ENCODE results near the gene DHRS3.

DHRS3 gene

DNA sequence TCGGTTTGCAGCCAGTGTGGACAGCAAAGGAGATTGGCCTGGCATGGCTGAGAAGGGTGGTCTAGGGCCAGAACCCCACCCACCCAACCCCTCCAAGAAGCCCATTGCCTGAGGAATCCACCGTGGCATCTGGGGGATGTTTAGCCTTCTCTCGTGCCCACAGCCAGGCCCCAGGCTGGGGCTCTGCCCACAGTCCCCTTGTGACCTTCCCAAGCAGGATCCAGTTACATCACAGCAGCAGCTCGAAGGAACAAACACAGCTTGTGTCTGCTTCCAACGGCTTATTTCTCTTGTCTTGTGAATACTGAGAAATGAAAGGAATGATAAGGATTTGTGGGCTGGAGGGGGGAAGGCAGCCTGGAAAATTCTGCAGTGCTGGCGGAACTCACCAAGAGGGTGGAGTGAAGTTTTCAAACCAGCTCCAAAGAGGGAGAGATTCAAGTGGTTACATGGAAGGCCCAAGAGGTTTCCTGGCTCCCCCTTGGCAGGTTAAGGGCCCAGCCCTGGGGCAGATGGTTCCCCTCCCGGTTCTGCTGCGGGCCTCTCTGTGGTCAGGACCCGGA lies 61.6 kb downstream of the DHRS3 start:
- no peak overlapping the region for H3K27ac Mint-ChIP-seq
- H3K36me3 Mint-ChIP-seq (ENCODE audit: low read depth) = no peaks in the 10 kb centered on the region
- H3K9me3 Mint-ChIP-seq = no peaks in the 10 kb centered on the region
- H3K27me3 Mint-ChIP-seq (ENCODE audit: low read depth) = no peaks in the 10 kb centered on the region
- no peak overlapping the region for H3K4me3 Mint-ChIP-seq
- no peaks in the 10 kb centered on the region for H3K4me1 Mint-ChIP-seq (ENCODE audit: low read depth)

DNA sequence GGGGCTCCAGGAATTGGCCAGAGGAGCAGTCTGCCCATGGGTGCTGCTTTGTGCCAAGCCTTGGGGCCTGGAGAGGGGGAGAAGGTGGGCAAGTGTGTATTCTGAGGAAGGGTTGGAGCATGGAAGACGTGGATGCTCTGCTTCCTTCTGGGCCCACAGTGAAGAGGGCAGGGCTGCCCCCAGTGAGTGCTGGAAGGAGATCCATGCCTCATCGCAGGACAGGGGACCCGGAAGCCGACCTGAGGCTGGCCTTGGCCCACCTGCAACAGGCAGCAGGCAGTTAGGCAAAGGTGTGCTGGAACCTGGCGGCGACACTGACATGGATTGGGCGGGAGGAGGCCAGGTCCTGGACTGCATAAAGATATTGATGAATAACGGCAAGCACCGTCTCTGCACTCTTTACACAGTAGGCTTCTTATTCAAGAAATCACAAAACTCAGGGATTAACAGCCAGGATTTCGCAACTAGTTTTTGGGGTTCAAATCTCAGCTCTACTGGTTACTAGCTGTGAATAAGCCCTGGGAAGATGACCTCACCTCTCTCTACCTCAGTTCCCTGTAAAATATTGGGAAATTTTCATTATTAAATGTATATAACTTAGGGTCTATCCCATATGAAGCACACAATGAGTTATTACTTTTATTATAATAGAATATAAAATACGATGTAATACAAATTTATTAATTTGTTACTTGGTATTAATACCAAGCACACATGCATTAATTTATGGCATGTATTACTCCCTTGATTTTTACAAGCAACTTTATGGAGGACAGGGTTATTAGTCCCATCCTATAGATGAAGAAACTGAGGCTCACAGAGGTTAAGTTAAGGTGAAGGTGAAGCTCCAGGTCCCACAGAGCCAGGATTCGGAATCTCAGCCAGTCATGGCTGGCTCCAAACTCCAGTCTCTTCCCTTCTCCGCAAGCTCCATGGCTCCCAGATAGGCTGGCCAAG lies 62.3 kb downstream of the DHRS3 start:
- Mint-ChIP-seq H3K27ac (no peak overlapping the region), H3K27me3 (ENCODE audit: low read depth) (no peaks in the 10 kb centered on the region), H3K4me1 (ENCODE audit: low read depth) (no peaks in the 10 kb centered on the region), H3K4me3 (no peak overlapping the region), H3K36me3 (ENCODE audit: low read depth) (no peaks in the 10 kb centered on the region), H3K9me3 (no peaks in the 10 kb centered on the region)

DNA sequence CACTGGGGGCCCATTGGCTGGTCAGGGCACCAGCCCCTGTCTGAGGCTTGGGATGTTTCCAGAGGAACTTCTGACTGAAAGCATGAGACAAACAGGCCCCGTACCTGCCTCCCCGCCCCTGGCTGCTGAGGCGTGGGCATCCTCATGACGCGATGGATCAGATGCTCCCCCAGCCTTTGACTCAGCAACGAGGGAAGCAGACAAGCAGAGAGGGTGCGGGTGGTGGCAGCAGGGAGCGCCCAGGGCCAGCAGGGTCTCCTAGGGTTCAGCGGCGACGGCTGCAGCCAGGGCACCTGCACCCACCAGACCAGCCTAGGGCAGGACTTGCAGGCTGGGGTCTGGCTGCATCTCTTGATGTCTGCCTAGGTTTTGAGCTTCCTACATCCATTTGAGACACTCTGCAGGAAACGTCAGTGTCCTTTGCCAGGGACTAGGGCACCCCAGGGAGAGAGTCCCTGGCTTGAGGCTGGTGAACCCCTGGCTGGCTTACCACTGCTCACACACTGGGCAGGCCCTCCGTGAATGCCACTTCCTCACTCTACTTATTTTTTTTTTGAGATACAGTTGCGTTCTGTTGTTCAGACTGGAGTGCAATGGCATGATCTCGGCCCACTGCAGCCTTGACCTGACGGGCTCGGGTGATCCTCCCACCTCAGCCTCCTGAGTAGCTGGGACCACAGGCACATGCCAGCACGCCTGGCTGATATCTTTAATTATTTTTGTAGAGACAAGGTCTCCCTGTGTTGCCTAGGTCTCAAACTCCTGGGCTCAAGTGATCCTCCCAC lies 63.3 kb downstream of the DHRS3 start:
- Mint-ChIP-seq H3K4me1 (ENCODE audit: low read depth) (no peaks in the 10 kb centered on the region), H3K27ac (no peak overlapping the region), H3K27me3 (ENCODE audit: low read depth) (no peaks in the 10 kb centered on the region), H3K4me3 (no peak overlapping the region), H3K9me3 (no peaks in the 10 kb centered on the region), H3K36me3 (ENCODE audit: low read depth) (no peaks in the 10 kb centered on the region)

GRCh38 chr1:12553963-12554362 lies 64.0 kb downstream of the DHRS3 start:
- H3K4me3 Mint-ChIP-seq = no peak overlapping the region
- no peaks in the 10 kb centered on the region for H3K27me3 Mint-ChIP-seq (ENCODE audit: low read depth)
- no peak overlapping the region for H3K27ac Mint-ChIP-seq
- no peaks in the 10 kb centered on the region for H3K4me1 Mint-ChIP-seq (ENCODE audit: low read depth)
- no peaks in the 10 kb centered on the region for H3K9me3 Mint-ChIP-seq
- no peaks in the 10 kb centered on the region for H3K36me3 Mint-ChIP-seq (ENCODE audit: low read depth)

- H3K36me3 Mint-ChIP-seq (ENCODE audit: low read depth) = no peaks in the 10 kb centered on the region
- H3K4me3 Mint-ChIP-seq = no peak overlapping the region
- H3K27me3 Mint-ChIP-seq (ENCODE audit: low read depth) = no peaks in the 10 kb centered on the region
- no peaks in the 10 kb centered on the region for H3K9me3 Mint-ChIP-seq
- H3K27ac Mint-ChIP-seq = no peak overlapping the region
- H3K4me1 Mint-ChIP-seq (ENCODE audit: low read depth) = no peaks in the 10 kb centered on the region
These were observed 64.8 kb downstream of the DHRS3 start for GRCh38 chr1:12552951-12553921.

DNA sequence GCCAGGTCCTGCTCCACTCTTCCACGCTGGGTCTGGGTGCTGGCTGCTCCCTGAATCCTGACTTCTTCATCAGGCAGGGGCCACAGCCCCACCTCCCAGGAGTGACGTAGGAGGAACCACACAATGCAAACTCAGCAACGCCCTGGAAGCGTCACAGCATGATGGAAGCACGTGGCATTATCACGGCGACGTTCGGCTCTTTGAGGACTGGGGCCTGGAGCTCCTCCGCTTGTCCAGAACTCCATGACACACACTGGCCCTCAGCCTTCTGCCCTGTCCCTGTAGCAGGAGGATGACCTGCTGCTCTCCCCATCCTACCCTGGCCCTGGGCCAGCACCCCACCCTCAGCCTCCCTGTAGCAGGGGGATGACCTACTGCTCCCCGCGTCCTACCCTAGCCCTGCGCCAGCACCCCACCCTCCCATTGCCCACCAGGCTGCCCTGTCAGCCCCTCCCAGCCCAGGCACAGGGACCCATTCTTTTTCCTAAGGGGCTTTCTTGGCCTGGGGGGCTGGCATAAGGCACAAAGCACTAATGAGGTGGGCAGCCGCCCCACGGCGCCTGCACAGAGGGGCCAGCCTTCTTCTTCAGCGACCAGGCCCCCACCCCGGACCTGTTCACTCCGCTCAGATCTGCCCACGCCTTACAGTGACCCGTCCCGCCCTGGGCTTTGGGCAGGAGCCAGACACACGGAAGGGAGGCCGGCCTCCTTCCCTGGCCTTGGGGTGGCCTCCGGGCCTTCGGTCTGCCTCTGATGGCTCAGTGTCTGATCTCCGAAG lies 65.7 kb downstream of the DHRS3 start:
- no peaks in the 10 kb centered on the region for H3K4me1 Mint-ChIP-seq (ENCODE audit: low read depth)
- H3K27me3 Mint-ChIP-seq (ENCODE audit: low read depth) = no peaks in the 10 kb centered on the region
- no peaks in the 10 kb centered on the region for H3K9me3 Mint-ChIP-seq
- H3K4me3 Mint-ChIP-seq = no peak overlapping the region
- H3K27ac Mint-ChIP-seq = no peak overlapping the region
- no peaks in the 10 kb centered on the region for H3K36me3 Mint-ChIP-seq (ENCODE audit: low read depth)

- no peaks in the 10 kb centered on the region for H3K4me1 Mint-ChIP-seq (ENCODE audit: low read depth)
- no peak overlapping the region for H3K27ac Mint-ChIP-seq
- H3K36me3 Mint-ChIP-seq (ENCODE audit: low read depth) = no peaks in the 10 kb centered on the region
- no peak overlapping the region for H3K4me3 Mint-ChIP-seq
- H3K27me3 Mint-ChIP-seq (ENCODE audit: low read depth) = no peaks in the 10 kb centered on the region
- no peaks in the 10 kb centered on the region for H3K9me3 Mint-ChIP-seq
These were observed 66.4 kb downstream of the DHRS3 start for GRCh38 chr1:12551584-12551983.

- H3K36me3 Mint-ChIP-seq (ENCODE audit: low read depth) = no peaks in the 10 kb centered on the region
- H3K4me1 Mint-ChIP-seq (ENCODE audit: low read depth) = peaks cover 1% of the 10 kb centered on the region
- no peak overlapping the region for H3K4me3 Mint-ChIP-seq
- no peak overlapping the region for H3K27ac Mint-ChIP-seq
- H3K27me3 Mint-ChIP-seq (ENCODE audit: low read depth) = no peaks in the 10 kb centered on the region
- H3K9me3 Mint-ChIP-seq = no peaks in the 10 kb centered on the region
These were observed 68.3 kb downstream of the DHRS3 start for GRCh38 chr1:12549460-12550349.

- peaks cover 1% of the 10 kb centered on the region for H3K4me1 Mint-ChIP-seq (ENCODE audit: low read depth)
These were observed 69.0 kb downstream of the DHRS3 start for GRCh38 chr1:12548973-12549459.

DNA sequence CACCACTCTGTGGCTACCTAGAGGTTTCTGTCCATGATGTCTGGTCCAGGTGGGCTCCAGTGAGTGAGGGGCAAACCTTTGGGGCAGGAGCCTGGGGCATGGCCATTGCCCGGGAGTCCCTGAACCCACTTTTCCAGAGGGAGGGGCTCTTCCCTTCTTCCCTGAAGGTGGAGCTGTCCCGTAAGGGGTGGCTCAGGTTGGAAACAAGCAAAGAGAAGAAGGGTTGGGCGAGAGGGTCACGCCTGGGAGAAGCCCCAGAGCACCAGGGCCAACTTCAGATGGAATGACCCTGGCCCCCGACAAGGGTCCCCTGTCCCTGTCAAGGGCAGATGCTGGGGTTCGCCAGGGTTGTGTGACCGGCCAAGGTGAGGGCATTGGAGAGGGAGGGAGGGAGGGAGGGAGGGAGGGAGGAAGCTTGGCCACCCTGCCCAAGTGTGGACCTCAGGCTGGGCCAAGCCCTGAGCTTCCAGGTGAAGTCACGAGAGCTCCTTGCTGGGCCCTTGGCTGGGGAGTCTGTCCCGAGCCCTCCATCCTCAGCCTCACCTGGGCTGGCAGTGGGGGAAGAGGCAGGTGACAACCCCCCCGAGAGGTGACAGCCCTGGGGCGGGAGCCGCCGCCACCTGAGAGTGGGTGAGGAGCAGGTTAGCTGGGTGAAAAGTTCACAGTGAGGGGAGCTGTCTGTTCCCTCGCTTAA lies 69.6 kb downstream of the DHRS3 start:
- no peak overlapping the region for H3K4me3 Mint-ChIP-seq
- H3K27ac Mint-ChIP-seq = no peak overlapping the region
- H3K9me3 Mint-ChIP-seq = no peaks in the 10 kb centered on the region
- H3K4me1 Mint-ChIP-seq (ENCODE audit: low read depth) = peaks cover 1% of the 10 kb centered on the region
- peaks cover 11% of the 10 kb centered on the region for H3K27me3 Mint-ChIP-seq (ENCODE audit: low read depth)
- H3K36me3 Mint-ChIP-seq (ENCODE audit: low read depth) = no peaks in the 10 kb centered on the region

More at GRCh38 chr1:12548973-12549459, 69.0 kb downstream of the DHRS3 start:
- H3K4me3 Mint-ChIP-seq = no peak overlapping the region
- no peak overlapping the region for H3K27ac Mint-ChIP-seq
- no peaks in the 10 kb centered on the region for H3K9me3 Mint-ChIP-seq
- H3K27me3 Mint-ChIP-seq (ENCODE audit: low read depth) = peaks cover 6% of the 10 kb centered on the region
- no peaks in the 10 kb centered on the region for H3K36me3 Mint-ChIP-seq (ENCODE audit: low read depth)

- Mint-ChIP-seq H3K36me3 (ENCODE audit: low read depth) (no peaks in the 10 kb centered on the region), H3K4me3 (no peak overlapping the region), H3K4me1 (ENCODE audit: low read depth) (peaks cover 1% of the 10 kb centered on the region), H3K9me3 (no peaks in the 10 kb centered on the region), H3K27ac (no peak overlapping the region), H3K27me3 (ENCODE audit: low read depth) (peaks cover 18% of the 10 kb centered on the region)
These were observed 70.3 kb downstream of the DHRS3 start for GRCh38 chr1:12547586-12548225.

All from T-helper 1 cell treated with Interleukin-12 subunit alpha and Interleukin-12 subunit beta and Interleukin-4 antibody, amounts not matched to agents 30 μg/mL and 1 μg/mL, for 36 hours (primary cell).